Stomach (tissue), 9 donors: Measurements from ENCODE around the gene HES3. TPM values are rescaled to one million over a fixed set of nuclear protein-coding genes. Genes with fewer than 3 reads are reported as not detected.

Source experiments
- DNase-seq, 2 donors: peaks; one replicate each; pipeline versions ENCODE4 v3.0.0 to v3.0.0-alpha.2; 2013 to 2019
- H3K27ac ChIP-seq, 5 donors: fragments of 200-600 bp in 4 of 5; sonication (generic) in 4 of 5; one replicate each; pipeline ENCODE4 v1.5.1; 2013 to 2019; ENCODE audit warnings: mild to moderate bottlenecking in 1 of 5, moderate library complexity in 1 of 5
- H3K27me3 ChIP-seq, 3 donors: fragments of 200-600 bp; sonication (generic); one replicate each; pipeline ENCODE4 v1.5.1; 2017 to 2019; ENCODE audit warnings: mixed run types in 1 of 3
- H3K36me3 ChIP-seq, 4 donors: fragments of 200-600 bp; sonication (generic); 1 replicate in 3 of 4; 2 replicates in 1 of 4; pipeline ENCODE4 v1.5.1; 2016 to 2019
- H3K4me1 ChIP-seq, 4 donors: fragments of 200-600 bp; sonication (generic); one replicate each; pipeline ENCODE4 v1.5.1; 2016 to 2019
- H3K4me3 ChIP-seq, 4 donors: fragments of 200-600 bp; sonication (generic) in 3 of 4; one replicate each; pipeline ENCODE4 v1.5.1; 2016 to 2019; ENCODE audit warnings: mild to moderate bottlenecking in 1 of 4
- H3K9me3 ChIP-seq, 4 donors: fragments of 200-600 bp; sonication (generic); one replicate each; pipeline ENCODE4 v1.5.1; 2016 to 2019
- EP300 ChIP-seq: sonication (generic); formaldehyde crosslinking; IDR thresholded peaks from one replicate; pipeline ENCODE4 v1.6.1; 2017; ENCODE audit warnings: antibody characterized with exemption
- POLR2A ChIP-seq, 4 donors: fragments of 450-650 bp; IDR thresholded peaks; one replicate each; pipeline ENCODE4 v1.6.1; 2016; ENCODE audit warnings: antibody characterized with exemption in 4 of 4, control low read depth in 2 of 4, mild to moderate bottlenecking in 1 of 4, moderate library complexity in 1 of 4
- POLR2AphosphoS5 ChIP-seq, 3 donors: sonication (generic); formaldehyde crosslinking; IDR thresholded peaks; one replicate each; pipeline ENCODE4 v1.6.1; 2016; ENCODE audit warnings: antibody characterized with exemption in 3 of 3
- WGBS, 5 donors: extraction: QIAGEN DNeasy Blood & Tissue Kit in 3 of 5; methylation state at CpG; one replicate each; pipeline versions ENCODE4 v1.1.5 to v1.1.7; 2013 to 2018; 5-methylcytosine and 5-hydroxymethylcytosine counted together
- intact Hi-C: fragments of 100-400 bp; cut with DNase I; formaldehyde crosslinking; loops from one replicate; pipeline ENCODE4 v1.15.1; 2023; ENCODE audit warnings: low total_unique reads
- polyA plus RNA-seq, 3 donors: library from polyadenylated mRNA; stranded (reverse); fragments of 200-250 nt; gene quantifications; one replicate each; pipeline ENCODE4 v1.2.3, GENCODE V29; 2013
- total RNA-seq, 5 donors: library from RNA; depleted of rRNA; stranded (reverse); fragments of >200 nt; gene quantifications; one replicate each; pipeline versions ENCODE4 v1.1.0 to v1.2.3, GENCODE V29; 2014 to 2016
- TF ChIP-seq, protein P1 (sequence below), 7 experiments: fragments of 450-650 bp in 4 of 7; fragments of 200-600 bp in 3 of 7; sonication (generic) in 3 of 7; IDR thresholded peaks; one replicate each; pipeline ENCODE4 v1.5.1; 2016 to 2019; ENCODE audit warnings: antibody characterized with exemption in 7 of 7, control low read depth in 2 of 7, mild to moderate bottlenecking in 1 of 7
- donor health status: healthy with polysubstance abuse.
- donor health status: Bipolar disorder and iron deficiency.
- donor health status: healthy.

The HES3 gene
- total and polyA plus RNA-seq, 8 donors, result not detected

DNA sequence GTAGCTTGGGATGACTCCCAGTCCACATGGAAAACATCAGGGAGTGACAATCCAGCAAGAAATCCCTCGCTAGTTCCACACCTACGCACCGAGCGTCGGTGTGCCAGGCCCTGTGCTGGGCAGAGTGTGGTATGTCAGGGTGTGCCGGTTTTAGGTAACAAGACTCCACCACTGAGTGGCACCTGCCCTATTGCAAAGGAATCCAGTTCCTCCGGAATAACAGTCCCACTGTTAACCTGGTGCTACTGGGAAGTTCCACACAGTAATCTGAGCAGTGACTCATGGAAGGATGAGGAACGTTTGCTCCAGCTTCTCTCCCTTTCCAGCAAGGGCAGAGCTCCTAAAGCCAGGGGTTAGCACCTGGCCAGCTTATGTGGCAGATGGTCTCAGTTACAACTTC, 23.7 kb upstream of the HES3 start:
- DNase-seq, result no peak
- Histone ChIP-seq H3K27ac (no peak overlapping the region), H3K4me1 (peaks cover 0 to 14% (median 0%) of the 10 kb centered on the region in 4 donors), H3K36me3 (peaks cover 22 to 61% (median 42%) of the 10 kb centered on the region in 4 donors), H3K4me3 (no peak overlapping the region), H3K27me3 (no peaks in the 10 kb centered on the region), H3K9me3 (no peaks in the 10 kb centered on the region)
- intact Hi-C loops, result no loop called here
- TF ChIP-seq POLR2AphosphoS5 (IDR thresholded peaks at IDR 0.05) (no peak), POLR2A (IDR thresholded peaks at IDR 0.05) (no peak), EP300 (no peak)
- TF ChIP-seq, protein P1, sequence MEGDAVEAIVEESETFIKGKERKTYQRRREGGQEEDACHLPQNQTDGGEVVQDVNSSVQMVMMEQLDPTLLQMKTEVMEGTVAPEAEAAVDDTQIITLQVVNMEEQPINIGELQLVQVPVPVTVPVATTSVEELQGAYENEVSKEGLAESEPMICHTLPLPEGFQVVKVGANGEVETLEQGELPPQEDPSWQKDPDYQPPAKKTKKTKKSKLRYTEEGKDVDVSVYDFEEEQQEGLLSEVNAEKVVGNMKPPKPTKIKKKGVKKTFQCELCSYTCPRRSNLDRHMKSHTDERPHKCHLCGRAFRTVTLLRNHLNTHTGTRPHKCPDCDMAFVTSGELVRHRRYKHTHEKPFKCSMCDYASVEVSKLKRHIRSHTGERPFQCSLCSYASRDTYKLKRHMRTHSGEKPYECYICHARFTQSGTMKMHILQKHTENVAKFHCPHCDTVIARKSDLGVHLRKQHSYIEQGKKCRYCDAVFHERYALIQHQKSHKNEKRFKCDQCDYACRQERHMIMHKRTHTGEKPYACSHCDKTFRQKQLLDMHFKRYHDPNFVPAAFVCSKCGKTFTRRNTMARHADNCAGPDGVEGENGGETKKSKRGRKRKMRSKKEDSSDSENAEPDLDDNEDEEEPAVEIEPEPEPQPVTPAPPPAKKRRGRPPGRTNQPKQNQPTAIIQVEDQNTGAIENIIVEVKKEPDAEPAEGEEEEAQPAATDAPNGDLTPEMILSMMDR (IDR thresholded peaks at IDR 0.05), result no peak
- WGBS, 5 donors, result 56 to 77% (median 65%) methylated on average over 7 to 8 of the region's 8 CpGs

DNA sequence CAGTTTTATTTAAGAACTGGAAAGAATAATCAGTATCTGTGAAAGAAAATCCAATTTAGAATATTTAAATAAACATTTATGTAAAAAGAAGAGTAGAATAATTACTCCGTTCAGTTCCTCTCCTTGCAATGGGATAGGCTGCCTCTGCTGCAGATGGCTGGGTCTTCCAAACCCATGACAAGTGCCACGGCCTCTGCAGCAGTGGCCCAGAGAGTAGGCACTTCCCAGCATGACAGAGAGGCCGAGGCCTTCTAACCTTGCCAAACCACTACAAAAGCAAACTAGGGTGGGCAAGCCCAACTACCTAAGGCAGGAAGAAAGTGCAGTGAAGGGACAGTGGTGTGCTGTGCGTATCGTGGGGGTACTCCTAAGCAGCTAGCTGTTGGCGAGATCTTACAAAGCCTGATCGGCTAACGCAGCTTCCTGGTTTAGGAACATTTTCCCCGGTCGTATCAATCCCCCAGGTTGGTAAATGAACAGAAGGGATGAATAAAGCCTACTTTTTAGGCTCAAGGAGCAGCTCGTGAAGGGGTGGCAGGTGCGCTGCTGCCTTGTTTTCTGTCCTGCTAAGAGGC, 22.7 kb upstream of the HES3 start:
- H3K36me3 ChIP-seq, result peaks cover 27 to 61% (median 49%) of the 10 kb centered on the region in 4 donors
- DNase-seq, result no peak
- H3K4me1 ChIP-seq, result peaks cover 0 to 14% (median 0%) of the 10 kb centered on the region in 4 donors
- H3K4me3 ChIP-seq, result no peak overlapping the region
- H3K27ac ChIP-seq, result no peak overlapping the region
- WGBS, 5 donors, result 78 to 94% (median 94%) methylated on average over 12 of the region's 12 CpGs
- no peaks in the 10 kb centered on the region for H3K9me3 ChIP-seq
- intact Hi-C loops, result no loop called here
- H3K27me3 ChIP-seq, result no peaks in the 10 kb centered on the region
- TF ChIP-seq EP300 (no peak), POLR2A (IDR thresholded peaks at IDR 0.05) (no peak), POLR2AphosphoS5 (IDR thresholded peaks at IDR 0.05) (no peak)
- TF ChIP-seq, protein P1 (IDR thresholded peaks at IDR 0.05), result no peak

DNA sequence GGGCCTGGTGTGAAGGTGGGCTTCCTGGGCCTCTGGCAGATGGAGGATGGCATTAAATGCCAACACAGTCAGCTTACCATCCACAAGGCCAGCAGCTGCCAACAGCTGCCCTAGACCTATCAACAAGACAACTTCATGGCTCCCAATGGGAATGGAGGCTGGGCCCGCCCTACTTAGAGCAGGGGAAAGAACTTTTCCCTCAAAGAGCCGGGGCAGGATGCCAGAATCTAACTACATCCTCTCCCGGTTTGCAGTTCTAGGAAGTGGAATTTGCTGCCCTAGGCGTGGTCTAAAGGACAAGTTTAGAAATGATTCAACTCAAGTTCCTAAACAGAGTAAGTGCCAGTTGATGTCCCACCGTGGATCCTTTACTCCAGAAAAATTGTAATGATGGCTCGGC, 21.3 kb upstream of the HES3 start:
- intact Hi-C loops, result no loop called here
- Histone ChIP-seq H3K4me1 (peaks cover 0 to 14% (median 0%) of the 10 kb centered on the region in 4 donors), H3K9me3 (no peaks in the 10 kb centered on the region), H3K27me3 (no peaks in the 10 kb centered on the region), H3K27ac (peak overlapping the region in 2 of 5 donors; percentile 17 to 56), H3K36me3 (peaks cover 31 to 64% (median 62%) of the 10 kb centered on the region in 4 donors), H3K4me3 (no peak overlapping the region)
- peak in 1 of 2 donors; percentile 62 for DNase-seq
- 53 to 71% (median 63%) methylated on average over 6 of the region's 6 CpGs for WGBS, 5 donors
- no peak for TF ChIP-seq EP300
- TF ChIP-seq POLR2AphosphoS5 (IDR thresholded peaks at IDR 0.05), result no peak
- TF ChIP-seq, protein P1 (IDR thresholded peaks at IDR 0.05), result no peak
- TF ChIP-seq POLR2A (IDR thresholded peaks at IDR 0.05), result no peak

DNA sequence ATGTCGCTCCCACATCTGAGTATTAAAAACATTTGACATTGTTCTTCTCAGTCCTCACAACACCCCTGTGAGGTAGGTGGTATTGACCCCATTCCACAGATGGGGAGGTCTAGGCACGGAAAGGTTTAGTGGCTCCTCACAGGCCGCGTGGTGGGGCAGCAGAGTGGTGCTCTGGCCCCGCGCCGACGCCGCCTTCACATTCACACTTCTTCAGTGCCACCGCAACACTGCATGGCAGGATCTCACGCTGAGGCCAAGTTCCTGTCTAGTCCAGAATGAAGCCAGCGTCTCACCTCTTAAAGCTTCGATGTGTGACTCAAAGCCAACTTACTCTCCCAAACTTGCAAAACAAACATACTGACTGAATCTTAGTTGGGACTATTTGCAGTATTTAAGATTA, 20.4 kb upstream of the HES3 start:
- no peak overlapping the region for H3K27ac ChIP-seq
- DNase-seq, result no peak
- no peaks in the 10 kb centered on the region for H3K9me3 ChIP-seq
- intact Hi-C loops, result no loop called here
- peaks cover 35 to 74% (median 72%) of the 10 kb centered on the region in 4 donors for H3K36me3 ChIP-seq
- TF ChIP-seq POLR2AphosphoS5 (IDR thresholded peaks at IDR 0.05), result no peak
- TF ChIP-seq EP300, result no peak
- no peak for TF ChIP-seq POLR2A (IDR thresholded peaks at IDR 0.05)
- TF ChIP-seq, protein P1 (IDR thresholded peaks at IDR 0.05), result no peak
- WGBS, 5 donors, result 94 to 98% (median 95%) methylated on average over 13 of the region's 13 CpGs
- peaks cover 0 to 14% (median 0%) of the 10 kb centered on the region in 4 donors for H3K4me1 ChIP-seq
- no peaks in the 10 kb centered on the region for H3K27me3 ChIP-seq
- no peak overlapping the region for H3K4me3 ChIP-seq
